HG02798 (cell line): Measurements from ENCODE around the gene ERVH48-1.
"Not testable (repeated sequence)": the region's sequence is repeated elsewhere in the genome, so short reads cannot be mapped to it uniquely, and the experiment has no call there.

Experiments used
- ATAC-seq: cut with Tn5 transposase; IDR thresholded peaks from one replicate; pipeline ENCODE4 v1.9.1; 2021; ENCODE audit warnings: mild to moderate bottlenecking; ENCODE audit not compliant: unreplicated experiment, poor library complexity

The ERVH48-1 gene

DNA sequence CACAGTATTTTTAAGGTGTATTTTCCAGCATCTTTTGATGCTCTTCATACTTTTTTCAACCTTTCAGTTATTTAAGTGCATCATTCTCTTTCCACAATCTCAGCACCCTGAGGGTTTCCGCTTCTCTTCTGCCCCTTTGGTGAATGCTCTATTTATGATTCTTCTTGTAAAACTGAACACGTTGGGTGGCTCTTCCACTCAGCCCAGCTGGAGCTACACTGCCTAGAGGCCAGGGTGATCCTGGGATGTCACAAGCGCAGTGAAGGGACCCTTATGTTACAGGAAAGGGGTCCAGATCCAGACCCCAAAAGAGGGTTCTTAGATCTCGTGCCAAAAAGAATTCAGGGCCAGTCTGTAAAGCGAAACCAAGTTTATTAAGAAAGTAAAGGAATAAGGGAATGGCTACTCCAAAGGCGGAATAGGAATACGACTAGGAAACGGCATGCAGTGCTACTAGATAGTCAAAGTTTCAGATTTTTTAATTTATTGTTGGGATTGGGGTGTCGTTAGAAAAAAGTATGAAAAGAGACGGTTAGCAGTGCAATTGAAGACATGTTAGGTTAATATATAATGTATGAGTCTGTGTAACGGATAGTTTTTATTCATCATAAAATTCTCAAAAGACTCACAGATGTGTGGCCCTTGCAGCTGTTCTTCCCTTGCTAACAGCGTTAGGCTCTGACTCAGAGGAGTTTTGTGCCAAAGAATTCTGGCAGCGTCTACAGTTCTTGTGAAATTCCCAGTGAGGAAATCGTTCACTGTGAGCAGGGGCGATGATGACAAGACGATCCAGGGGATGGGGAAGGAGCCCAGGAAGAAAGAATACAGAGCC is 14.4 kb upstream of the ERVH48-1 start:
- no peak for ATAC-seq

GRCh38 chr21:42938606-42938995 is 13.2 kb upstream of the ERVH48-1 start:
- not testable (repeated sequence) for ATAC-seq

- ATAC-seq: no peak
Observed at GRCh38 chr21:42937960-42938605, 12.7 kb upstream of the ERVH48-1 start.

DNA sequence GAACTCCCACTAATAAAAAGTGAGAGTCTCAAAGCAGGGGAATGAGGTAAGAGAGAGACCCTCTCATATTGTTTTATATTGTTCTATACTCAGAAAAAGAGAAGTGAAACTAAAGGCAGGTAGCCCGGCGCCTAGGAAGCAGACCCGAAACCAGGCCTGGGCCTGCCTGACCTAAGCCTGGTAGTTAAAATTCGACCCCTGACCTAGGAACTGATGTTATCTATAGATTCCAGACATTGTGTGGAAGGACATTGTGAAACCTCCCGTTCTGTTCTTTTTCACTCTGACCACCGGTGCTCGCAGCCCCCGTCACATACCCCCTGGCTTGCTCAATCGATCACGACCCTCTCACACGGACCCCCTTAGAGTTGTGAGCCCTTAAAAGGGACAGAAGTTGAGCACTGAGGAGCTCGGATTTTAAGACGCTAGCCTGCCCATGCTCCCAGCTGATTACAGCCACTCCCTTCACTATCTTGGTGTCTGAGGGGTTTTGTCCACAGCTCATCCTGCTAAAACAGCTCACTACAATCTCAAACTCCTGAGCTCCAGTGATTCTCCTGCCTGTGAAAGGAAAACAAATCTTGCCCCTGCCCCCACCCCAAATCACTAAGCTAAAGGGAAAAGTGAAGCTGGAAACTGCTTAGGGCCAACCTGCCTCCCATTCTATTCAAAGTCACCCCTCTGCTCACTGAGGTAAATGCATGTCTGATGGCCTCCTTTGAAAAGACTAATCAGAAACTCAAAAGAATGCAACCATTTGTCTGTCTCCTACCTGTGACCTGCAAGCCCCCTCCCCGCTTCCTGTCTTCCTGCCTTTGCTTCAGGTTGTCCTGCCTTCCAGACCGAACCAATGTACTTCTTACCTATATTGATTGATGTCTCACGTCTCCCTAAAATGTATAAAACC is 11.9 kb upstream of the ERVH48-1 start:
- ATAC-seq: not testable (repeated sequence)

GRCh38 chr21:42936360-42936759 is 10.9 kb upstream of the ERVH48-1 start:
- ATAC-seq: not testable (repeated sequence)

- not testable (repeated sequence) for ATAC-seq
Observed at GRCh38 chr21:42933973-42934372, 8.5 kb upstream of the ERVH48-1 start.

DNA sequence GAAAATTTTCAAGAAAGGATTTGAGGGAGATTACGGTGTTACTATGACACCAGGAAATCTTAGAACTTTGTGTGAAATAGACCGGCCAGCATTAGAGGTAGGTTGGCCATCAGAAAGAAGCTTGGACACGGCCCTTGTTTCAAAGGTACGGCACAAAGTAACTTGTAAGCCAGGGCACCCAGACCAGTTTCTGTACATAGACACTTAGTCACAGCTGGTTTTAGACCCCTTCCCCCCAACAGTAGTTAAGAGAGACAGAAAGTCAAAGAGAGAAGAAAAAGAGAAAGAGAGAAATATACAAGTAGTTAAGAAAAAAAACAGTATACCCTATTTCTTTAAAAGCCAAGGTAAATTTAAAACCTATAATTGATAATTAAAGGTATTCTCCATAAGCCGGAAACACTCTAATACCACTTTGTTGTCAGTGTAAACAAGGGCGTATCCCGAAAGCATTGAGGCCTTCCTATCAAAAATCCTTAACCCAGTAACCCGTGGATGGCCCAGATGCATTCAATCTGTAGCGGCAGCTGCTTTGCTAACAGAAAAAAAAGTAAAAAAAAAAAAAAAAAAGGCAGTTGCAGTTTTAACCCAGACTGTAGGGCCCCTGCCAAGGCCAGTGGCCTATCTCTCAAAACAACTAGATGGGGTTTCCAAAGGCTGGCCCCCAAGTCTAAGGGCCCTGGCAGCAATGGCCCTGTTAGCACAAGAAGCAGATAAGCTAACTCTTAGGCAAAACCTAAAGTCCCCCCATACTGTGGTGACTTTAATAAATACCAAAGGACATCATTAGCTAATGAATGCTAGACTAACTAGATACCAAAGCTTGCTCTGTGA is 7.9 kb upstream of the ERVH48-1 start:
- not testable (repeated sequence) for ATAC-seq

DNA sequence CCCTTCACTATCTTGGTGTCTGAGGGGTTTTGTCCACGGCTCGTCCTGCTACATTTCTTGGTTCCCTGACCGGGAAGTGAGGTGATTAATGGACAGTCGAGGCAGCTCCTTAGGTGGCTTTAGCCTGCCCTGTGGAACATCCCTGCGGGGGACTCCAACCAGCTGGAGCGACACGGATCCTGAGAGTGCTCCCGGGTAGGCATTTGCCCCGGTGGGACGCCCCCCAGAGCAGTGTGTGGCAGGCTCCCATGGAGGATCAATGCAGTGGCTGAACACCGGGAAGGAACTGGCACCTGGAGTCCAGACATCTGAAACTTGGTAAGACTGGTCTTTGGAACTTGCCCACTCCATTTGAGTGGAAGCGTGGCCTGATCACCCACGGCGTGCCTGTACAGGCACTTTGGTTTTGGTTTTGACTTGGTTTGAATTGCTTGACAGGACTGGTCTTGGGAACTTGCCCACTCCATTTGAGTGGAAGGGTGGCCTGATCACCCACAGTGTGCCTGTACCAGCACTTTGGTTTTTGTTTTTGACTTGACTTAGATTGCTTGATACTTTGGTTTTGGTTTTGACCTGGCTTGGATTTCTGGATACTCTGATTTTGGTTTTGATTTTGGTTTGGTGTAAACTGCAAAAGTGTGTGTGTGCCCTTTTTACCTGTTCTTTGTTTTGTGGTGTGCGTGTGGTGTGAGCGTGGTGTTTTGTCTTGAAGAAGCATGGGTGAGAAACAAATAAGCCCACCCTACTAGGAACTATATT is 7.1 kb upstream of the ERVH48-1 start:
- not testable (repeated sequence) for ATAC-seq

DNA sequence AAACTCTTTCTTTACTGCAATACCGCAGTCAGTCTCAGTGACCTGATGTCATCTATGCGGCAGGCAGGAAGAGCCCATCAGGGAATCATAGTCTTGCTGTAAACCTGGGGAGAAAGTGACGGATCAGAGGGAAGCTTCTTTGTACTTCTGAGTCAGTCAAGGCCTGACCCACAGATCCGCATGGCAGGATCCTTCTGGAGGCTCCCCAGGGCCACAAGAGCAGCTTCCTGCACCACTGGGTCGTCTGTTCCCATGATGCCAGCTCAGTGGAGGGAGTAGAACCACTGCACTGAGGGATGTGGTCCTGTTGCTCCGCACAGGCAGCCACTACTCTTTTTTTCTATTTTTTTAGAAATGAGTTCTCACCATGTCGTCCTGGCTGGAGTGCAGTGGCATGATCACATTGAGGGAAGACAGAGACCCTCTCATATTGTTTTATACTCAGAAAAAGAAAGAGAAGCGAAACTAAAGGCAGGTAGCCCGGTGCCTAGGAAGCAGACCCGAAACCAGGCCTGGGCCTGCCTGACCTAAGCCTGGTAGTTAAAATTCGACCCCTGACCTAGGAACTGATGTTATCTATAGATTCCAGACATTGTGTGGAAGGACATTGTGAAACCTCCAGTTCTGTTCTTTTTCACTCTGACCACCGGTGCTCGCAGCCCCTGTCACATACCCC is 6.3 kb upstream of the ERVH48-1 start:
- ATAC-seq: no peak

- no peak for ATAC-seq
Observed at GRCh38 chr21:42929969-42930368, 4.5 kb upstream of the ERVH48-1 start.

DNA sequence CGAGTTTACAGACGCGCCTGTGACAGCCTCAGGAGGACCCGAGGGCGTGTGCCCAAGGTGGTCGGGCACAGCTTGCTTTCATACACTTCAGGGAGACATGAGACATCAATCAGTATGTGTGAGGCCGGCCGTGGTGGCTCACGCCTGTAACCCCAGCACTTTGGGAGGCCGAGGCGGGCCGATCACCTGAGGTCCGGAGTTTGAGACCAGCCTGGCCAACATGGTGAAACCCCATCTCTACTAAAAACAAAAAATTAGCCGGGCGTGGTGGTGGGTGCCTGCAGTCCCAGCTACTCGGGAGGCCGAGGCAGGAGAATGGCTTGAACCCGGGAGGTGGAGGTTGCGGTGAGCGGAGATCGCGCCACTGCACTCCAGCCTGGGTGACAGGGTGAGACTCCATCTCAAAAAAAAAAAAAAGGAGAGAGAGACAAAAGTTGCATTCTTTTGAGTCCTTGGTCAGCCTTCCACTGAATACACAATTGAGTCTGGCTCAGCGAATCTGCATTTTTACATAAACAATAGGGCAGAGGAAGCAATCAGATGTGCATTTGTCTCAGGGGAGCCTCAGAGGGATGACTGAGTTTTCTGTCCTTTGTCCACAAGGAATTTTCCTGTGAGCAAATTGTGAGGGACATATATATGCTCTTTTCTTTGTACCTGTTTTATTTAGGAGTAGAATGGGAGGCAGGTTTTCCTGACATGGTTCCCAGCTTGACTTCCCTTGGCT is 2.2 kb upstream of the ERVH48-1 start:
- not testable (repeated sequence) for ATAC-seq

- no peak for ATAC-seq
Observed at GRCh38 chr21:42924433-42924751, 1.0 kb downstream of the ERVH48-1 start.

GRCh38 chr21:42923553-42924432 is 1.6 kb downstream of the ERVH48-1 start:
- peak; percentile 51 for ATAC-seq

DNA sequence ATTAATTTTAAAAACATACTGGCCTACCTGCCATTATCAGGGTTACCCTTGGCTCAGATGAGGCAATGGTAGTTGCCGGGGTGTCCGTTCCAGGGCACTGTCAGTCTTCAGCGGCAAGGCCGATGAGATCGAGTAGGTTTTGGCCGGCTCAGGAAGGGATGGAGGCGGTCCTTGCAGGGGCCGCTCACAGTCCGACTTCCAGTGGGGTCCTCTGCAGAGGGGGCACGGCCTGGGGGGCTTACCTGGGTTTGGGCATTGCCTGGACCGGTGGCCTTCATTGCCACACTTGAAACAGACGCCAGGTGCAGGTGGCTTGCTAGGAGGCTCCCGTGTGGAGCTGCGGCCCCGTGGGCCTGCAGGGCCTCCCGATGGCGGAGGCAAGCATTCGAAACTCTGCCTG is 2.5 kb downstream of the ERVH48-1 start:
- no peak for ATAC-seq

- ATAC-seq: no peak
Observed at GRCh38 chr21:42921927-42922326, 3.5 kb downstream of the ERVH48-1 start.

DNA sequence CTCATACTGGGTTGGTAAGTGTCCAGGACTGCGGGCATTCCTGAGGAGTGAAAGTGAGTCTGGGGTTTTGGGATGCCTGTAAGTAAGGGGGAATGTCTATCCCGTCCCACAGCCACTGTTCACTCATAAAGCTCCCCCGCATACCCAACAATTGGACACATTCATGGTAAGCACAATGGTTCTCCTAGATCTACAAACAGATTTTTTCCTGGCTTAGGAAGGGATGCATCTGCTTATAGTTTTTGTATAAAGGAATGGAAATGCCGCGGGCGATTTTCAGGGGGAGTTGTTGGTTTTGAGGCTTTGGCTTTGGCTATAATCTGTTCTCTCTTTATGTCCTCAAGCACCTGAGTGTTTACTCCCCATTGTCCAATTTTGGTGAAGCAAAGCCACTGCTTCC is 7.1 kb downstream of the ERVH48-1 start:
- no peak for ATAC-seq

DNA sequence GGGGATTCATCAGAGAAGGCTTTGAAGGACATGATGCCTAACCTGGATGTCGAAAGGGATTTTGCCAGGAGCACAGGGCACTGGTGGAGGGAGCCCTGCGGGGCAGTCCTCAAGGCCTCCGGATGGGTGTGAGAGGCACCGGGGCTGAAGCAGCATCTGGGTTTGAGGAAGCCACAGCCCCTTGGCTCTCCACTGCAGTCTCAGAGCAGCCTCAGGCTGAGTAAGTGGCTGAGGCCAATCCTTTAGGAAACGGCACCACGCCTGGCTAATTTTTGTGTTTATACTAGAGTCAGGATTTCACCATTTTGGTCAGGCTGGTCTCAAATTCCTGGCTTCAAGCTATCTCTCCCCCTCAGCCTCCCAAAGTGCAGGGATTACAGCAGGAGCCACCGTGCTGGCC is 12.0 kb downstream of the ERVH48-1 start:
- ATAC-seq: no peak
